NCI-H1092 (cell line): ENCODE results near the gene FPR3.

Experiments
- DNase-seq: peaks from one replicate; lab custom pipeline; 2025; lab: John Stamatoyannopoulos, UW

The FPR3 gene

DNA sequence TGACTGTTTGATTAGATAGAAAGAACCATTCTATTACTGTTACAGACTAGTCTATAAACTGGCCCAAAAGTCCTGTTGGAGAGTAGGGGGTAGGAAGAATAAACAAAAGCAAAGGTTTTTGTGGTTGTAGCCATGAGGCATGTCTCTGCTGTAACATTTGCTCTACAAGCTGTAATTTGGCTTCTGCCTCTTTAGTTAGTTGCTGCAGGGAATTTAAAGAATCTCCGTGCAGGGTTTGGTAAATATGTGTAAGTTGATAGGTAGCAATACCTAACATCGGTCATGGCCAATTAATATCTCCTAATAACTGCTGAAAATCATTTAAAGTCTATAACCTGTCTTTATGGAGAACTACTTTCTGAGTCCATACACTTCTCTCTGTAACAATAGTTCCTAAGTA, 13.0 kb downstream of the FPR3 start:
- no peak for DNase-seq

DNA sequence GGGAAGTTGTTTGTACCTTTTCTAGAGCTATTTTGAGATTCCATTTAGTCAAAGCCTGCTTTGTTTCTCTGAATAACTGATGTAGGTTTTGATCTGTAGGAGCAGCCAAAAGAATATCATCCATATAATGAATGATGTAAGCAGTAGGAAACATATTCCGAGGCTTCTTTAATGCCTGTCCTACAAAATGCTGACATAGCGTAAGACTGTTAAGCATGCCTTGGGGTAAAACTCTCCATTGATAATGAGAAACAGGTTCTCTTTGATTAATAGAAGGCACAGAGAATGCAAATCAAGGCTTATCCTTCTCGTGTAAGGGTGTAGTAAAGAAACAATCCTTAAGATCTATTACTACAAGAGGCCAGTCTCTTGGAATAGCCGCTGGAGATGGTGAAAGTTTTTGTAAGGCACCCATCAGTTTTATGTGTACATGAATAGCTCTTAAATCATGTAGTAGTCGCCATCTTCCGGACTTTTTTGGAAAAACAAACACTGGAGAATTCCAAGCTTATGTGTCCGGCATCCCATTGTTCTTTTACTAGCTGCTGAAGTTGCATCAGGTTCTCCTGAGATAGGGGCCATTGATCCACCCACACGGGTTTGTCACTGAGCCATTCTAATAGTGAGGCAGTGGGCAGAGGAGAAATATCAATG, 13.5 kb downstream of the FPR3 start:
- DNase-seq = no peak

DNA sequence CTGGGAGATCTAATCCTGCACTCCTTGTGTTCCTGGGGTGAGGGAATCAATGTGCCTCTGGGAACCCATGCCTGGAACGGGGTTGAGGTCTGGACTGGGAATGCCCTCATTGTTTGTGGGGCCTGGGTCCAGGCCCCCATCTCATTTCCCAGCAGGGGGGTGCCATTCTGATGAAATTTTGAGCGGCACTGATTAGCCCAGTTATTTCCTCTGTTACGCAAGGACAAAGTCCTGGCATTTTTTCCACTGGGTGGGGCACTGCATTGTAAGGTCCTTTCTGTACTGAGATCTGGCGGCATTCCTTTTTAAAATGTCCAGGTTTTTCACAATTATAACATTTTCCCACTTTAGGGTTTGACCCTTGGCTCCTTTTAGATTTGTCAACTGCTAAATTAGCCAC, 14.8 kb downstream of the FPR3 start:
- DNase-seq = no peak

DNA sequence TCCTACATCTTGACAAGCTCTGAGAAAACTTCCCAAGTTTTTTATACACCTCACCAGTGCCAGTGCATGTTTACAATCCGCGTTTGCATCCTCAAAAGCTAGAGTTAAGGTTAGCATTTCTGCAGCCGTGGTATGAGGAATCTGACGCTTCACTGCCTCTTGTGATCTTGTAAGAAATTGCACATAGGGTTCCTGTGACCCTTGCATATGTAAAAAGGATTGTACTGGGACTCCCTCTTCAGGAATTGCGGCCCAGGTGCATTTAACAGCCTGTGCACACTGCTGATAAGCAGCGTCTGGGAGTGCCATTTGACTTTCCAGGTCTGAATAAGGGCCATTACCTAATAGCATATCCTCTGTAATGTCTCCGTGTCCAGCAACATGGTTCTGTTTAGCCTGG, 15.3 kb downstream of the FPR3 start:
- no peak for DNase-seq

DNA sequence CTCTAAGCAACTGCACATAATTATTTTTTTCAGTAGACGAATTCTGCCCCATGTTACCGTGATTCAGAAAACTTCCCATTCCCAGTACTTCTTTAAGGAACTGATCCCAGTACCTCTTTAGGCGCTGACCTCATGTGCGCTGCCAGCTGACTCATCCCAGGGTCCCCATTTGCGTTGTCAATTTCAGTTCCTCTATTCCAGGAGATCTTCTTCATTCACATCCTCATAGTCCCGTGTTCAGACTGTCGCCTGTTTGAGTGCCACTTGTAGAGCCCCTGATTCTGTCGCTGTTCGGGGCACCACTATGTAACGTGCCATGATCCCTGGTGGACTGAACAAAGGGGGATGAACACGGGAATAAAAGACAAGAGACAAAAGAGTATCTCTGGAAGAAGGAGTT, 16.4 kb downstream of the FPR3 start:
- DNase-seq = no peak

DNA sequence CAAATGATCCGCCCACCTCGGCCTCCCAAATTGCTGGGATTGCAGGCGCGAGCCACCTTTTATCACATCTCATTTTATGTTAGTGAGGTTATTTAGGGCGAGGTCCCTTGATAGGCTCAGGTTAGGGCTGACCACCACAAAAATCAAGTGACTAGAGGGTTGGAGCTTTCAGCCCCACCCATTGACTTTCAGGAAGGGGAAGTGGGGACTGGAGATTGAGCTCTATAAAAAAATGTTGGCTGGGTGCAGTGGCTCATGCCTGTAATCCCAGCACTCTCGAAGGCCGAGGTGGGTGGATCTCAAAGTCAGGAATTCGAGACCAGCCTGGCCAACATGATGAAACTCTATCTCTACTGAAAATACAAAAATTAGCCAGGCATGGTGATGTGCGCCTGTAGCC, 20.1 kb downstream of the FPR3 start:
- no peak for DNase-seq

DNA sequence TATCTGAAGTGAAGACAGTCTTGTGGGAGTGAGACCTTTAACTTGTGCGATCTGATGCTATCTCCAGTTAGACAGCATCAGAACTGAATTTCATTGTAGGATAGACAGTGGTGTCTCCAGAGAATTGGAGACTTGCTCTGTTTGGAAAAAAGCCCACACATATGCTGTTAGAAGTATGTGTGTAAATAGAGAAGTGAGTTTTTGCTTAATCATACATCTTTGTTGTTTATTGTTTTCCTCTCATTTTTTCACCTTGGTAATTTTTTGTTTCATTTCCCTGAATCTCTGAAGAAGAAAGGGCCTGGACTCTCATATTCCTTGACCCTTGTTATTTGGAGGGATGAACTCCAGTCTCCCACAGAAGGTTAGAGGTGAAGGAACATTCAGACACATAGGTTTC, 21.8 kb downstream of the FPR3 start:
- no peak for DNase-seq

DNA sequence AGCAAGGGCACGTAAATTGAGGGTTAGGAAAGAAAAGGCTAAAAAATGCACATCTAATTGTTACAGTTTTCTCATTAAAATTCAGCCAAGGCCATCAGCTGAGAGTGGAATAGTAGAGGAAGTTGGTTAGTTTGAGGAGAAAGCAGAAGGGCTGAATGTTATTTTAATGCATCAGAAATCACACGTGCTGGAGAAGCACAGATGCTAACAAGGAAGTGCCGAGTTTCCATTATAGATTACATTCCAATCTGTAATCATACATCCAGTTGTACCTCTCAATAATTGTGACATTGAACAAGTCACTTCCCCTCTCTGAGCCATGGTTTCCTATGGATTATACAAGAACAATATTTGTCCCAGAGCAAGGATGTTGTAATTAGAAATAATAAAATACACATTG, 25.1 kb downstream of the FPR3 start:
- no peak for DNase-seq

DNA sequence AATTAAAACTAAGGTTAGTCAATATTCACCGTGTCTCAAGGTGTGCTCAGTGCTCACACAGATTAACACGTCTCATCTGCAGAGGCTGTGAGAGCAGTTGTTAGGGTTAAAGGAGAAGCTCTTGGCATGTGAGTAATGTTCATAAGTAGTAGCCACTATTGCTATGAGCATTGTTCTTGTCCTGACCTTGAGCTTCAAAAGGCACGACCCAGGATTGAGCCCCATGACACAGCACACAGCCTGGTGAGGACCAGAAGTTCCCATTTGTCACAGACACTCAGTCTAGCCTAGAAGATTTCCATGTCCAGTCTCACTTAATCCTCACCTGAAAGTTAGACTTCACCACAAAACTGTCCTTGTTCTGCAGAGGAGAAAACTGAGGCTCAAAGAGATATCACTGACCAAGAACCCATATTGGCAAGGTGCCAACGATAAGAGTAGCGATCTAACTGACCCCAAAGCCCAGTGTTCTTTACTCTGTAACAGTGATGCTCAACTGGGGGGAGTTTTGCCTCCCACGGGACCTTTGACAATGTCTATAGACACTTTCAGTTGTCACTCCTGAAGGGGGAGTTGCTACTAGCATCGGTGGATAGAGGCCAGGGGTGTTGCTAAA, 26.0 kb downstream of the FPR3 start:
- DNase-seq = no peak

DNA sequence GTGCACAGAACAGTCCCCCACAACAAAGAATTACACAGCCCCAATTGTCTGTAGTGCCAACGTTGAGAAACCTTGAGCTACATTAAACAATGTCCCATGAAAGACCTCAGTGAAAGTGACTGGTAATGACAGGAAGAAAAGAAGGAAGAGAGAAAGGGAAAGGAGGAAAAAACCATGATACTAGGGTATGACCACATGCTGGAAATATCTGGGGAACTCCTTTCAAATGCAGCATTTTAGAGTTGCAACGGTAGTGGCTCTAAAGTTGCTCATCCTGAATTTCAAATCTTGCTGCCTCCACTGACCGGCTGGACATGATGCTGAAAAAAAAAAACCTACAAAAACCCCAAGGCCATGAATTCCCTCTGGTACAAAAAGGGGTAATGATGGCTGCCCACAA, 26.5 kb downstream of the FPR3 start:
- no peak for DNase-seq

DNA sequence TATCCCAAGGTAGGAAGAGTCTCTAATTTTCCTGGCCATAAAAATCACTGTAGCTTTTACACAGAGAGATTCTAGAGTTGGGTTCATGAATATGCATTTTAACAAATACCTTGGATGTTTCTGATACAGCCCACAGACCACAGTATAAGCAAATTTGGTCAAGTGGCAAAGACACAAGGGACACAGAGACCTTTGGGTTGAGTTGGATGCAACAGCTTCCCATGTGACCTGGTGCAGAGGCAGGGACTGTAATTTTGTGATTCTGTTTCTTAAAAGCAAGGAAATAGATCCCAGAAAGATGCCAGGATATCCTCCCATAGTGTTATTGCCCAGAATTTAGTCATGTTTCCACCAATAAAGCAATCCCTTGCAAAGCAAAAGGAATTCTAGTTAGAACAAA, 27.0 kb downstream of the FPR3 start:
- no peak for DNase-seq

DNA sequence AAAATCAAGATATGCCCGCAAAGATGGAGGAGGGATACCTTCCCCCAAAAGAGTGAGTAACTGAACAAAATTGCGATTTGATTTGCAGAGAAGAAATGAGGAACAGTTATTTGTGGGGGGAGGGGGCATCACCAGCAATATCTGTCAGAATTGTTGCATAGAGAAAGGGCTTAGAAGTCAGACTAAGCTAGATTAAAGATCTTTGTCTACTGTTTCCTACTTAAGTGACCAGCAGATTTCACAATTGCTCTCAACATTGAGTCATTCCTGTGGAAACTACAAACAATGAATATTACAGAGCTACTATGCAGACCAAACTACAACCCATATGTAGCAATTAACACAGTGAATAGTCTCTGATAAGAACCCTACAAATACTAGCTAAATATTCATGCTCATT, 27.4 kb downstream of the FPR3 start:
- no peak for DNase-seq

DNA sequence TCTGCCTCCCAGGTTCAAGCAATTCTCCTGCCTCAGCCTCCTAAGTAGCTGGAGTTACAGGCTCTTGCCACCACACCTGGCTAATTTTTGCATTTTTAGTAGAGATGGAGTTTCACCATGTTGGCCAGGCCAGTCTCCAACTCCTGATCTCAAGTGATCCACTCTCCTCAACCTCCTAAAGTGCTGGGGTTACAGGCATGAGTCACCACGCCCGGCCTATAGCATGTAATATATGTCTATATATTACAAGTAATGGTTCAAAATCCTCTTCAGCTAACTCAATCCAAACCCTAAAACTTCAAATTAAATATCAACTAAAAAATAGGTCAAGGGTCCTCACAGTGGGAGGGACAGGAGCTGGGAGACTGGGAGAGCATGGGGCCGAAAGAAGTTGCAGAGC, 28.0 kb downstream of the FPR3 start:
- DNase-seq = no peak

DNA sequence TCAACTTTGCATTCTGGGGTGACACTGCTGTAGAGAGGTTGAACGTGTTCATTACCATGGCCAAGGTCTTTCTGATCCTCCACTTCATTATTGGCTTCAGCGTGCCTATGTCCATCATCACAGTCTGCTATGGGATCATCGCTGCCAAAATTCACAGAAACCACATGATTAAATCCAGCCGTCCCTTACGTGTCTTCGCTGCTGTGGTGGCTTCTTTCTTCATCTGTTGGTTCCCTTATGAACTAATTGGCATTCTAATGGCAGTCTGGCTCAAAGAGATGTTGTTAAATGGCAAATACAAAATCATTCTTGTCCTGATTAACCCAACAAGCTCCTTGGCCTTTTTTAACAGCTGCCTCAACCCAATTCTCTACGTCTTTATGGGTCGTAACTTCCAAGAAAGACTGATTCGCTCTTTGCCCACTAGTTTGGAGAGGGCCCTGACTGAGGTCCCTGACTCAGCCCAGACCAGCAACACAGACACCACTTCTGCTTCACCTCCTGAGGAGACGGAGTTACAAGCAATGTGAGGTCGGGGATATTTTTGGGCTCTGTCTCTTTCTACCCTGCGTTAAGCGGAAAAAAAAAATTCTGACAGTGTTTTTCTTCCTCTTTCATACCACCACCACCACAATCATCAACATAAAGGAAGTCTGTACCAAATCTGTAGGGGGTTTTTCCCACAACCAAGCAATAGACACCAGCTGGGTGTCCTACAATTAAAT, 29.5 kb downstream of the FPR3 start:
- DNase-seq = no peak

DNA sequence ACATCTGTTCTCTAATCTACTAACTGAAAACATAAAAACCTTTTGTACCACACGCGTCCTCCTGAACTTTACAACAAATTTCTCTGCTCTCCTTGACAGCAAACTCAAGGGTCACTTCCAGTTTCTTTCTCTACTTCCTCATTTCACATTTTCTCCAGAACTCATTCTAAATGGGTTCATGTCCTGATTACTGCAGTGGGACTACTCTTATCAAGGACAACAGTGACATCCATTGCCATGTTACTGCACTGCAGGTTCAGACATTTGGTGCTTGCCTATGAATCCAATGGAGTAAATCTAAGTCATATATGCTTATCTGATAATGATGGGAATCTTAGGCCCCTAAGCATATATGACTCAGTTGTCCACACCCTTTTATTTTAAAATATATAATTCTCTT, 35.3 kb downstream of the FPR3 start:
- DNase-seq = no peak

DNA sequence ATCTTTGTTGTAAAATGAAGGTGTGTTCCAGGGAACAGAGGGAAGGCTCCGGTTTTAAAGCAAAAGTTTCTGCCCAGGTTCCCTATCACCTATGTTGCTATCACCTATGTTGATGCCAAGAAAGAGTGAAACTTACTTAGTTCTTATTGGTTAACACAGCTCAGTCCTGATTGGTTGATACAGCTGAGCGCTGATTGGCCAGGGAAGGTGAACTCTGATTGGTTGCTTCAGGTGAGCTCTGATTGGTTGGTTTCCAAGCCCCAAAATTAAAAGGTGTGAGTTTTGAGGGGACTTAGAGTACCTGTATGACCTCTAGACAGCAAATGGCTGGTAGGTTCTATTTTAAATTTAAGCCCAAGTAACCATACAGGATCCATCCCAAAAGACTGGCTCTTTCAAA, 42.2 kb downstream of the FPR3 start:
- no peak for DNase-seq

DNA sequence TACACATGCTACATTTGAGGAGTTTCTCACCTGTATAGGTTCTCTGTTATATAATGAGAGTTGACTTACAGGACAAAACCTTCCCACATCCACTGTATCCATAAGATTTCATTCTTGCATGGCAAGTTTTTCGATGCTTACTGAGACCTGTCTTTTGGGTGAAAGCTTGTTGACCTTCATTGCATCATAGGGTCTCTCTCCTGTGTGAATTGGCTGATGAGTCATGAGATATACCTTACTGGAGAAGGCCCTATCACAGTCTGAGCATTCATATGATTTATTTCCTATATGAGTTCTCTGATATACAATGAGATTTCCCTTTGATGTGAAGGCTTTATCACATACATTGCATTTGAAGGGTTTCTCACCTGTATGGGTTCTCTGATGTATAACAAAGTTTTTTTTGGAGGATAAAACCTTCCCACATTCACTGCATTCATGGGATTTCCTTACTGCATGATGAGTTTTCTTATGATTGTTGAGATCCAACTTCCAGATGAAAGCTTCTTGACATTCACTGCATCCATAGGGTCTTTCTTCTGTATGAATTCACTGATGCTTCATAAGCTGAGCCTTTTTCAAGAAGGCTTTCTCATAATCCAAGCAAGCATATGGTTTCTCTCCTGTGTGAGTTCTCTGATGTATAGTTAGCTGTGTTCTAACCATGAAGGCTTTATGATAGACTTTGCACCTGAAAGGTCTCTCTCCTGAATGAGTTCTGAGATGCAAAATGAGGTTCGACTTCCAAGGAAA, 67.1 kb downstream of the FPR3 start:
- no peak for DNase-seq

DNA sequence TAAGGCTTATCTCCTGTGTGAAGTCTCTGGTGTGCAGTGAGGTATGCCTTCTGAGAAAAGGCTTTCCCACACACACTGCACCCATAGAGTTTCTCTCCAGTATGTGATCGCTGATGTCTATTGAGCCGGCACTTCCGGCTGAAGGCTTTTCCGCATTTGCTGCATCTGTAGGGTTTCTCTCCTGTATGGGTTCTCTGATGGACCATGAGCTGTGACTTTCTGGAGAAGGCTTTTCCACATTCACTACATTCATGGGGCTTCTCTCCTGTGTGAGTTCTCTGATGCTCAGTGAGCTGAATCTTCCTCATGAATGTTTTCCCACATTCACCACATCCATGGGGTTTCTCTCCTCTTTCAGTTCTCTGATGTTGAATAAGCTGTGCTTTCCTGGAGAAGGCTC, 78.1 kb downstream of the FPR3 start:
- DNase-seq = no peak
